ENCODE measurements around the gene MTF2. TPM values are rescaled to one million over a fixed set of nuclear protein-coding genes. Genes with fewer than 3 reads are reported as not detected.

Gene MTF2
- total RNA-seq, 2 donors from 2014 or later: 13.5 to 13.7 TPM

- H3K27ac ChIP-seq: no peak overlapping the region
- H3K4me3 ChIP-seq: no peak overlapping the region
- peaks cover 0 to 5% of the 10 kb centered on the region in 2 donors for H3K36me3 ChIP-seq (replicated peaks in 1 of 2; ENCODE audit: insufficient read depth in 1 of 2, low read depth in 2 of 2)
- ATAC-seq: no peak
- no peaks in the 10 kb centered on the region for H3K9me3 ChIP-seq
- H3K4me1 ChIP-seq: peaks cover 11% of the 10 kb centered on the region
- no peaks in the 10 kb centered on the region for H3K27me3 ChIP-seq
- no peak for TF ChIP-seq CTCF (IDR thresholded peaks at IDR 0.05)
- no peak for TF ChIP-seq POLR2A (IDR thresholded peaks at IDR 0.05)
- no peak for DNase-seq
- intact Hi-C loops (cut with DNase I): no loop called here
Observed at GRCh38 chr1:93111561-93111960, 32.5 kb downstream of the MTF2 start.

DNA sequence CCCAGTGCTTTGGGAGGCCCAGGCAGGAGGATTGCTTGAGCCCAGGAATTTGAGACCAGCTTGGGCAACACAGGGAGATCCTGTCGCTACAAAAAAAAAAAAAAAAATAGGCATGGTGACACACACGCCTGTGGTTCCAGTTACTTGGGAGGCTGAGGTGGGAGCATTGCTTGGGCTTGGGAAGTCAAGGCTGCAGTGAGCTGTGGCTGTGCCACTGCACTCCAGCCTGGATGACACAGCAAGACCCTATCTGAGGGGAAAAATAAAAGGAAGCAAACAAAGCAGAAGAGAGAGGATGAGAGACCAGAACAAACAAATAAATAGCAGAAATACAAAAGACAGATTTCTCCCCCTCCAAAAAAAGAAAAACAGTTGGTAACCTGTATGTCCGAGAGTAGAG, 34.0 kb downstream of the MTF2 start:
- H3K9me3 ChIP-seq: no peaks in the 10 kb centered on the region
- intact Hi-C loops (cut with DNase I): no loop called here
- no peaks in the 10 kb centered on the region for H3K27me3 ChIP-seq
- ATAC-seq (no peak), DNase-seq (no peak)
- 95 to 100% methylated on average over 3 of the region's 3 CpGs for WGBS, 2 donors
- H3K27ac ChIP-seq: no peak overlapping the region
- H3K36me3 ChIP-seq (replicated peaks in 1 of 2; ENCODE audit: insufficient read depth in 1 of 2, low read depth in 2 of 2): peaks cover 0 to 7% of the 10 kb centered on the region in 2 donors
- peaks cover 11% of the 10 kb centered on the region for H3K4me1 ChIP-seq
- TF ChIP-seq POLR2A (IDR thresholded peaks at IDR 0.05): no peak
- no peak for TF ChIP-seq CTCF (IDR thresholded peaks at IDR 0.05)
- H3K4me3 ChIP-seq: no peak overlapping the region

DNA sequence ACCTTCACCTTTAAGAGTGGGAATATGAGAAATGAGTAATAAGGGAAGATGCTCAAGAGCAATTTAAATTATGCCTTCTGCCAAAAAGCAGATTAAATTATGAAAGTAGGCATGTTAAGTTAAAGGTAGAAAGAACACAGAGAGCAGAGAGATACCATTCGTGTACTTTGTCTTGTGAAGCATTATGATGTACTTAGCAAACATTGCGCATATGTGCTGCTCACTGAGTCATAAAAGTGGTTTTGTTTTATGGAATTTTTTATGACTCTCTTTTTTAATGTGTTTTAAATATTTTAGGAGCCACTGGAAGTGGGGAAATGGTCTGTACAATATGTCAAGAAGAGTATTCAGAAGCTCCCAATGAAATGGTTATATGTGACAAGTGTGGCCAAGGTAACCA, 35.3 kb downstream of the MTF2 start:
- WGBS, 2 donors: 94 to 95% methylated on average over 2 of the region's 2 CpGs
- ATAC-seq (no peak), DNase-seq (no peak)
- no peaks in the 10 kb centered on the region for H3K27me3 ChIP-seq
- intact Hi-C loops (cut with DNase I): no loop called here
- no peak for TF ChIP-seq CTCF (IDR thresholded peaks at IDR 0.05)
- no peak for TF ChIP-seq POLR2A (IDR thresholded peaks at IDR 0.05)
- no peaks in the 10 kb centered on the region for H3K9me3 ChIP-seq
- H3K27ac ChIP-seq: no peak overlapping the region
- no peak overlapping the region for H3K4me3 ChIP-seq
- peaks cover 9% of the 10 kb centered on the region for H3K4me1 ChIP-seq
- peaks cover 0 to 8% of the 10 kb centered on the region in 2 donors for H3K36me3 ChIP-seq (replicated peaks in 1 of 2; ENCODE audit: insufficient read depth in 1 of 2, low read depth in 2 of 2)

DNA sequence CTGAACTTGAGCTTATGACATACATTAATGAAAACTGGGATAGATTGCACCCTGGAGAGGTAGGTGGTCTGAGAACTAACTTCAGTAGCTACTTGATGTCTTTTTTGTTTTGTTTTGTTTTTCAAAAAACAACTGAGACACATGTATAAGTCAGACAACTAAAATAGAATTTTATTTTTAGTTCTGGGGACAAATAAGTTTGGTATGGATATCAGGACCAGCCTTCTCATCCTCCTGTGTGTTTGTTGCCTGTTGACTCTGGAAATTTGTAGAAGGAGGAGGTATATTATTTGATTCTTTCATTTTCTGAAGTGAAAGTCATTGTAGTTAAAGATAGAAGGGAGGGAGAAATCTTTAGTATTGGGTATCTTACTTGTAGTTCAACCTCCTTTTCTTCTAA, 41.5 kb downstream of the MTF2 start:
- Histone ChIP-seq H3K27ac (no peak overlapping the region), H3K36me3 (replicated peaks in 1 of 2; ENCODE audit: insufficient read depth in 1 of 2, low read depth in 2 of 2) (peaks cover 0 to 6% of the 10 kb centered on the region in 2 donors), H3K27me3 (no peaks in the 10 kb centered on the region), H3K9me3 (no peaks in the 10 kb centered on the region), H3K4me1 (no peaks in the 10 kb centered on the region), H3K4me3 (no peak overlapping the region)
- TF ChIP-seq POLR2A (IDR thresholded peaks at IDR 0.05) (no peak), CTCF (IDR thresholded peaks at IDR 0.05) (no peak)
- intact Hi-C loops (cut with DNase I): no loop called here
- no peak for ATAC-seq
- DNase-seq: no peak

DNA sequence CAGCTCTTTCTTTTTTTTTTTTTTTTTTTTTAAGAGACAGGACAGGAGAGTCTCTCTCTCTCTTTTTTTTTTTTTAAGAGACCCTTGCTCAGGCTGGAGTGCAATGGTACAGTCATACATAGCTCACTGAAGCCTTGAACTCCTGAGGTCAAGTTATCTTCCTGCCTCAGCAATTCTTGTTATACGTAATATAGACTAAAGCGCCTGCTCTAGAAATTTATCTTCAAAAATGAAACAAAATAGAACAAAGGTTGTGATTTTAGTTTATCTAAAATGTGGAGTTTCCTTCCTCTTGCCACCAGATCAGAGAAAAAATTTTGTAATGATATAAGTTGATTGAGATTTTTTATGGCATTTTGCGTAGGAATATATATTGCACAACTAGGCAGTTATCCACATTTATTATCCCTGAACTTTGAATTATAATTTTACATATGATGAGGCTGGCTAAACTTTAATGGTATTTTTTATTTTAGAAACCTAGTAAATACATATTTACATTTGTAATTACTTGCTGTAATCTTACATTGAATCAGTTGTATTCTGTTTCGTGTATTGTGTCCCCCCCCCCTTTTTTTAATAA, 44.2 kb downstream of the MTF2 start:
- H3K27ac ChIP-seq: no peak overlapping the region
- TF ChIP-seq POLR2A (IDR thresholded peaks at IDR 0.05) (no peak), CTCF (IDR thresholded peaks at IDR 0.05) (no peak)
- H3K27me3 ChIP-seq: no peaks in the 10 kb centered on the region
- no peak for ATAC-seq
- H3K4me1 ChIP-seq: no peaks in the 10 kb centered on the region
- intact Hi-C loops (cut with DNase I): no loop called here
- H3K4me3 ChIP-seq: no peak overlapping the region
- 91 to 92% methylated on average over 4 of the region's 4 CpGs for WGBS, 2 donors
- H3K9me3 ChIP-seq: no peaks in the 10 kb centered on the region
- DNase-seq: no peak
- peaks cover 0 to 3% of the 10 kb centered on the region in 2 donors for H3K36me3 ChIP-seq (replicated peaks in 1 of 2; ENCODE audit: insufficient read depth in 1 of 2, low read depth in 2 of 2)

Data from body of pancreas (tissue), 4 donors.